Spleen (tissue), 11 donors: ENCODE measurements around the gene RXRB. TPM values are rescaled to one million over a fixed set of nuclear protein-coding genes. Genes with fewer than 3 reads are reported as not detected.

Experiments used
- DNase-seq: peaks from one replicate; pipeline ENCODE4 v3.0.0-alpha.2; 2020
- H3K27ac ChIP-seq, 8 donors: fragments of 200-600 bp; sonication (generic) in 7 of 8; 1 replicate in 4 of 8; 2 replicates in 4 of 8; pipeline versions ENCODE4 v1.5.0 to v1.8.0; 2016 to 2021; ENCODE audit warnings: inconsistent platforms in 4 of 8, mild to moderate bottlenecking in 4 of 8, moderate library complexity in 1 of 8
- H3K27me3 ChIP-seq, 7 donors: fragments of 200-600 bp; sonication (generic) in 6 of 7; replicated peaks in 1 of 7; 1 replicate in 4 of 7; 2 replicates in 3 of 7; pipeline versions ENCODE4 v1.5.0 to v1.8.0; 2016 to 2021; ENCODE audit warnings: inconsistent platforms in 3 of 7, mild to moderate bottlenecking in 1 of 7
- H3K36me3 ChIP-seq, 6 donors: fragments of 200-600 bp; sonication (generic) in 5 of 6; 1 replicate in 4 of 6; 2 replicates in 2 of 6; pipeline versions ENCODE4 v1.5.0 to v1.8.0; 2016 to 2021; ENCODE audit warnings: inconsistent platforms in 2 of 6
- H3K4me1 ChIP-seq, 6 donors: fragments of 200-600 bp; sonication (generic) in 5 of 6; 1 replicate in 3 of 6; 2 replicates in 3 of 6; pipeline versions ENCODE4 v1.5.0 to v1.8.0; 2016 to 2021; ENCODE audit warnings: inconsistent platforms in 3 of 6
- H3K4me3 ChIP-seq, 8 donors: fragments of 200-600 bp; sonication (generic) in 7 of 8; 1 replicate in 4 of 8; 2 replicates in 4 of 8; pipeline versions ENCODE4 v1.5.0 to v1.8.0; 2016 to 2021; ENCODE audit warnings: inconsistent platforms in 4 of 8, mild to moderate bottlenecking in 4 of 8, moderate library complexity in 2 of 8
- H3K9me3 ChIP-seq, 8 donors: fragments of 200-600 bp; sonication (generic) in 7 of 8; 1 replicate in 4 of 8; 2 replicates in 4 of 8; pipeline versions ENCODE4 v1.5.0 to v1.8.0; 2016 to 2021; ENCODE audit warnings: inconsistent platforms in 4 of 8
- POLR2A ChIP-seq, 3 donors: fragments of 450-650 bp; IDR thresholded peaks; one replicate each; pipeline ENCODE4 v1.5.1; 2017; ENCODE audit warnings: antibody characterized with exemption in 3 of 3, mild to moderate bottlenecking in 1 of 3
- POLR2AphosphoS5 ChIP-seq, 3 donors: sonication (generic); formaldehyde crosslinking; IDR thresholded peaks; one replicate each; pipeline ENCODE4 v1.5.1; 2017; ENCODE audit warnings: antibody characterized with exemption in 3 of 3
- WGBS, 5 donors: extraction: QIAGEN DNeasy Blood & Tissue Kit in 3 of 5; methylation state at CpG; one replicate each; pipeline versions ENCODE4 v1.1.5 to v1.1.7; 2013 to 2018; 5-methylcytosine and 5-hydroxymethylcytosine counted together
- intact Hi-C: fragments of 100-400 bp; cut with DNase I; formaldehyde crosslinking; loops from one replicate; pipeline ENCODE4 v1.15.0; 2023; ENCODE audit warnings: low total_unique reads
- polyA plus RNA-seq, 3 donors: library from polyadenylated mRNA; stranded (reverse); fragments of 200-250 nt; gene quantifications; one replicate each; pipeline ENCODE4 v1.2.1, GENCODE V29; 2013
- total RNA-seq, 7 donors: library from RNA; depleted of rRNA in 3 of 7; stranded (reverse); fragments of >200 nt in 3 of 7; fragmentation: NEBNext Ultra II Directional in 4 of 7; extraction: Animal tissue kit (Norgen Biotek cat#: 25700) in 4 of 7; gene quantifications; one replicate each; pipeline versions ENCODE4 v1.1.0 to v1.2.1, GENCODE V29; 2016 to 2021
- TF ChIP-seq, protein P1 (sequence below), 11 experiments: fragments of 200-600 bp in 7 of 11; fragments of 450-650 bp in 4 of 11; sonication (generic) in 4 of 11; IDR thresholded peaks in 8 of 11; conservative IDR thresholded peaks in 3 of 11; 1 replicate in 7 of 11; 2 replicates in 4 of 11; pipeline versions ENCODE4 v1.4.0 to v1.8.0; 2016 to 2021; ENCODE audit warnings: antibody characterized with exemption in 11 of 11, inconsistent platforms in 4 of 11, mild to moderate bottlenecking in 1 of 11
- donor health status: healthy with polysubstance abuse.
- donor health status: DM: no; HTN: no; CAD: no; lungs with moderate emphysema.
- donor health status: DM: no; HTN: no; CAD: no.
- donor health status: Bipolar disorder and iron deficiency.
- donor health status: healthy.
- donor health status: DM: no; HTN: no; CAD: no.
- donor health status: DM: yes; HTN: yes; CAD: no.

Gene RXRB
- total and polyA plus RNA-seq, 10 donors = 29.1 to 72.4 (median 53.6) TPM

- Histone ChIP-seq H3K27ac (no peak overlapping the region), H3K9me3 (no peaks in the 10 kb centered on the region), H3K27me3 (peaks cover 0 to 61% (median 11%) of the 10 kb centered on the region in 7 donors), H3K4me1 (peaks cover 6 to 16% (median 14%) of the 10 kb centered on the region in 6 donors), H3K4me3 (no peak overlapping the region), H3K36me3 (no peaks in the 10 kb centered on the region)
- no peak for DNase-seq
- TF ChIP-seq POLR2AphosphoS5 (IDR thresholded peaks at IDR 0.05) (no peak), POLR2A (IDR thresholded peaks at IDR 0.05) (no peak)
- TF ChIP-seq, protein P1, sequence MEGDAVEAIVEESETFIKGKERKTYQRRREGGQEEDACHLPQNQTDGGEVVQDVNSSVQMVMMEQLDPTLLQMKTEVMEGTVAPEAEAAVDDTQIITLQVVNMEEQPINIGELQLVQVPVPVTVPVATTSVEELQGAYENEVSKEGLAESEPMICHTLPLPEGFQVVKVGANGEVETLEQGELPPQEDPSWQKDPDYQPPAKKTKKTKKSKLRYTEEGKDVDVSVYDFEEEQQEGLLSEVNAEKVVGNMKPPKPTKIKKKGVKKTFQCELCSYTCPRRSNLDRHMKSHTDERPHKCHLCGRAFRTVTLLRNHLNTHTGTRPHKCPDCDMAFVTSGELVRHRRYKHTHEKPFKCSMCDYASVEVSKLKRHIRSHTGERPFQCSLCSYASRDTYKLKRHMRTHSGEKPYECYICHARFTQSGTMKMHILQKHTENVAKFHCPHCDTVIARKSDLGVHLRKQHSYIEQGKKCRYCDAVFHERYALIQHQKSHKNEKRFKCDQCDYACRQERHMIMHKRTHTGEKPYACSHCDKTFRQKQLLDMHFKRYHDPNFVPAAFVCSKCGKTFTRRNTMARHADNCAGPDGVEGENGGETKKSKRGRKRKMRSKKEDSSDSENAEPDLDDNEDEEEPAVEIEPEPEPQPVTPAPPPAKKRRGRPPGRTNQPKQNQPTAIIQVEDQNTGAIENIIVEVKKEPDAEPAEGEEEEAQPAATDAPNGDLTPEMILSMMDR (IDR thresholded peaks at IDR 0.05 in 8 of 11, conservative IDR thresholded peaks at IDR 0.05 in 3 of 11) = no peak
- intact Hi-C loops = no loop called here
- WGBS, 5 donors = 68 to 77% (median 71%) methylated on average over 3 of the region's 3 CpGs
These were observed 17.2 kb upstream of the RXRB start for GRCh38 chr6:33217681-33218080.

DNA sequence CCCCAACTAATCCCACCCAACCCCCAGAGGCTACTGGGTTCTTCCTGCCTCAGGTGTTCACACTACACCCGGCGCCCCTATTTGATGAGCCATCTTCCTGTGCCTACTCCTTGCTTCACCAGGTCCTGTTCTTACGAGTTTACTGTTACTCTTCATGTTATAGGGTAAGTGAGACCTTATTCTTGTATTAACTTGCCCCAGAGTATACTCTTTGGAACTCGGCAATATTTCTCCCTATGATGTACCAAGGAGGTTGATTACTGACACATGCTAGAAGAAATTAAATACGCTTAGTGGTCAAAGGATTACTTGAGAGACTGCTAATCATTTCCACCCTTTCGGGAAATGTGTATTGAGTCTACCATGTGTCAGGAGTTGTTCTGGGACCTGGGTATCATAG is 16.8 kb upstream of the RXRB start:
- Histone ChIP-seq H3K4me3 (no peak overlapping the region), H3K27ac (no peak overlapping the region), H3K27me3 (peaks cover 0 to 59% (median 11%) of the 10 kb centered on the region in 7 donors), H3K9me3 (no peaks in the 10 kb centered on the region), H3K36me3 (peaks cover 0 to 3% (median 0%) of the 10 kb centered on the region in 6 donors), H3K4me1 (peaks cover 7 to 20% (median 16%) of the 10 kb centered on the region in 6 donors)
- no peak for DNase-seq
- TF ChIP-seq, protein P1 (IDR thresholded peaks at IDR 0.05 in 8 of 11, conservative IDR thresholded peaks at IDR 0.05 in 3 of 11) = no peak
- TF ChIP-seq POLR2AphosphoS5 (IDR thresholded peaks at IDR 0.05) (no peak), POLR2A (IDR thresholded peaks at IDR 0.05) (no peak)
- intact Hi-C loops = no loop called here
- 86 to 92% (median 90%) methylated on average over 6 of the region's 6 CpGs for WGBS, 5 donors

DNA sequence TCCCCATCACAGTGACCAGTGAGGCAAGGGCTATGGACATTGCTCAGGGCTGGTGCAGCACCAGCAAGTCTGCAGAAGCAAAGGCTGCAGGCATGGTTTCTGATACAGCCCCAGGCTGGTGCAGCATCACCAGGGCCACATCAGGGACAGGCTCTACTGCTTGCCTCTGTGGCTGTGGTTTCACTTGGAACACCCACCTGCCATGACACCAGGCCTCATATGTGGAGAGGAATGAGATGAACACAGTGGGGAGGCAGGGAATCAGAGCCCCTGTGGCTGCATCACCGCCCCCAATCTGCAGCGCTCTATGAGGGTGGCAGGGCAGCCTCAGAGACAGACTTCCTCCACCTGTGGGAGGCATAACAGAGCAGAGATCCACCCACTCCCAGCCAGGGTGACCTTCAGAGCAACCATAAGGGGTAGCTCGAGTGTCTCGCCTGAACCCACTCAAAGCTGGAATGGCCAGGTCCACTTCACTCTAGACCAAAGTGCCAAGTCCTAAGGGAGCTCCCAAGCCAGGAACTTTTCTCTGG is 15.7 kb upstream of the RXRB start:
- Histone ChIP-seq H3K4me1 (peaks cover 7 to 29% (median 16%) of the 10 kb centered on the region in 6 donors), H3K27ac (no peak overlapping the region), H3K9me3 (no peaks in the 10 kb centered on the region), H3K36me3 (peaks cover 0 to 14% (median 7%) of the 10 kb centered on the region in 6 donors), H3K27me3 (peaks cover 0 to 54% (median 11%) of the 10 kb centered on the region in 7 donors), H3K4me3 (no peak overlapping the region)
- 70 to 85% (median 81%) methylated on average over 4 of the region's 4 CpGs; no CpG with 5 or more reads in 1 of the 5 donors for WGBS, 5 donors
- intact Hi-C loops = no loop called here
- DNase-seq = no peak
- no peak for TF ChIP-seq POLR2A (IDR thresholded peaks at IDR 0.05)
- TF ChIP-seq POLR2AphosphoS5 (IDR thresholded peaks at IDR 0.05) = no peak
- TF ChIP-seq, protein P1 (IDR thresholded peaks at IDR 0.05 in 8 of 11, conservative IDR thresholded peaks at IDR 0.05 in 3 of 11) = no peak

DNA sequence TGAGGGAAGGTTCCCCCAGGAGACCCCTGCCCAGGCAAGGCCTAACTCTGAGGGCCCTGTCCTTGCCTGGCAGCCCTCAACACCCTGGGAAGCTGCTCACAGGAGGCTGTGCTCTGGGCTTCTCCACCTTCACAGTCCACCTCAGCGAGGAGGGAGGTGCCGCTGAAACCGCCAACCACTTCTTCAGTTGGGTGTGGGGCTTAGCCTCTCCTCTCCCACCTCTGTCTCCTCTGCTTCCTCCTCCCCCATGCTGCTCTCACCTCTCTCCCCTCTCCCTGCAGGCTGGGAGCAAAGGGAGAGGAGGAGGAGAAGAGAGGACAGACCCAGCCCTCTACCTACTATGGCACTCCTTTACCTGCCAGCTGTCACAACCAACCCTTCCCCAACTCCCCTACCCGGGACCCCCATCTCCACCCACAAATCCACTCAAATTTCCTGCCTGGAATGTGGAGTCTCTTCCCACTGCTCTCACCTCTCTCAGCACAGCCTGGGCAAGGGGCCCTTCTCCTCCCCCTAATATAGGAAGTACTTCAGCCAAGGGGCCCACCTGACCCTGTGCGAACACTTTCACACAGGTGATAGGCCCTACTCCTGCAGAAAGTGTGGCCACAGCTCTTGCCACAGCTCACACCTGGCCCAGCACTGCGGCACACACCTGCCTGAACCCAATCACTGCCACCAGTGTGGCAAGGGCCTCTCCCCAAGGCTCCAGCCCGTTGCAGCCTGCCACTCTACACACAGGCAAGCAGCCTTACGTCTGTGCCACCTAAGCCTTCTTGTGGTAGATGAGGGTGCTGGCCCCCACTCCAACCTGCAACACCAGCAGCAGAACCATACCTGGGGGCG is 15.0 kb upstream of the RXRB start:
- TF ChIP-seq POLR2A (IDR thresholded peaks at IDR 0.05) (no peak), POLR2AphosphoS5 (IDR thresholded peaks at IDR 0.05) (peak in 1 of 3 donors; percentile 31)
- TF ChIP-seq, protein P1 (IDR thresholded peaks at IDR 0.05 in 8 of 11, conservative IDR thresholded peaks at IDR 0.05 in 3 of 11) = no peak
- peaks cover 7 to 29% (median 16%) of the 10 kb centered on the region in 6 donors for H3K4me1 ChIP-seq
- no peak overlapping the region for H3K4me3 ChIP-seq
- 77 to 84% (median 81%) methylated on average over 7 to 9 of the region's 9 CpGs for WGBS, 5 donors
- intact Hi-C loops = no loop called here
- H3K27ac ChIP-seq = no peak overlapping the region
- DNase-seq = no peak
- peaks cover 0 to 48% (median 8%) of the 10 kb centered on the region in 7 donors for H3K27me3 ChIP-seq
- no peaks in the 10 kb centered on the region for H3K9me3 ChIP-seq
- peaks cover 0 to 21% (median 13%) of the 10 kb centered on the region in 6 donors for H3K36me3 ChIP-seq
